Activated CD8-positive, alpha-beta memory T cell treated with anti-CD3 and anti-CD28 coated beads, Interleukin-2, amount 50 U/mL, for 48 hours (primary cell): Measurements from ENCODE around the gene AGO1.
"Not testable (repeated sequence)": the region's sequence is repeated elsewhere in the genome, so short reads cannot be mapped to it uniquely, and the experiment has no call there.

Source experiments
- DNase-seq: peaks from one replicate; pipeline ENCODE4 v3.0.0-alpha.2; 2020

Gene AGO1

GRCh38 chr1:35882945-35883634, at the start of gene AGO1:
Gene AGO1, plus strand, starts transcription at chr1:35883209. Its CDS starts 213 bp downstream, at chr1:35883422.
- peak; percentile 99 for DNase-seq

DNA sequence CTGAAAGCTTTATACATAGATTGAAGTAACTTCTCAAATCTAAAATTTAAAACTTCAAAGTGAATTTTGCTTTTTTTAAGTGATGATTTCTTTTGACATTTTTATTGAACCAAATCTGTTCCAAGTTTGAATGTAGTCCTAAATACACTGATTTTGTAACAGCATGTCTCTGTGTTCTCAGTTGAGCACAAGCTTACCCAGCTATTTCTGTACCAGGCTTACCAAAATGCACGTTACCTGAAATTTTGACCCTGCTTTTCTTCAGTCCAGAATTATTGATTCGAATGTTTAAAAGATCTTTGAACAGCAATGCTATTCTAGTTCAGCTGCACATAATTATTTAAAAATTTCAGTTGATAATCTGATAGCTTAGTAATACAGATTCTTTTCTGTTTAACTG, 49.6 kb upstream of the AGO1 start:
- DNase-seq = no peak

DNA sequence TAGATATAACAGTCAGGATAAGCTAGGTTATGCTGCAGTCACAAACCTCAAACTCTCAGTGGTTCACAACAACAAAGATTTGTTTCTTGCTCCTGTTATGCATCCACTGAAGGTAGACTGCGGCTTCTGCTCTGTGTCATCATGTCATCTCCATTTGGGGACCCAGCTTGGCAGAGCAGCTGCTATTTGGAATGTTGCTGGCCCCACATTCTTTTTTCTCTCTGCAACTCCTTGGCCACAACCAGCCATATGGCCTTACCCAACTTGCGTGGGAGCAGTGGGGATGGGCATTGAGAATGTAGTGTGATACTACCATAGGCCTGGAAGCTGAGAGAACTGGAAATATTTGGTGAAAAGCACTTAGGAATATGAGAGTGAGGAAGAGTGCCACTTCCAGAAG, 48.8 kb upstream of the AGO1 start:
- DNase-seq = no peak

DNA sequence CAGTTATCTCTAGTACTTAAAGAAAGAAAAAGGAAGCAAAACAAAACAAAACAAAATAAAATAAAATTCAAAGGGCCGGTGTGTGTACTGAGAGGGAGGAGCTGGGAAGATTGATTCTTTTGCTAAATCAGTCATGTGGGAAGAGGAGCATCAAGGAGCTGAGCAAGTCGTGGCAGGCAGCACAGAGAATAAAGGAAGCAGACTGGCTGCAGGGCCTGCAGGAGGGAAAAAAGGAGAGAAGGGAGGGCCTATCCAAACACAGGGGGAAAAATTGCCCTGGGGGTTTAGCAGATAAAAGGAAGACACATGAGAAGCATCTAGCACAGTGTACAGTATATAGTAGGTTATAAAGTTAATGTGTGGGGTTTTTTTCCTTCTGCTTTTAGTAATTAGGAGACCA, 47.6 kb upstream of the AGO1 start:
- DNase-seq = no peak

DNA sequence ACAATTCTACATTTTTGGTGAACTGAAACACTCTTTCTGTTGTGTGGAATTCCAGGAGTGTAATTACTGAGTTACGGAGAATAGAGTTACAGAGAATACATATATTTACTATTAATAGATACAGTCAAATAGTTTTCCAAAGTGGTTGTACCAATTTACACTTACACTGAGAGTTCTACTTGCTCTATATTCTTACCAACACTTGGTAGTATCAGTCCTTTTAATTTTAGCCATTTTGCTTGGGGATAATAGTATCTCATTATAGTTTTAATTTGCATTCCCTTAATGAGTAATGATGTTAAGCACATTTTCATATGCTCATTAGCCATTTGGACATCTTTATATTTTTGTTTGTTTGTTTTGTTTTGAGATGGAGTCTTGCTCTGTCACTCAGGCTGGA, 46.3 kb upstream of the AGO1 start:
- no peak for DNase-seq

- no peak for DNase-seq
Observed at GRCh38 chr1:35838693-35839245, 44.2 kb upstream of the AGO1 start.

GRCh38 chr1:35844826-35845225, 38.2 kb upstream of the AGO1 start:
- no peak for DNase-seq

- no peak for DNase-seq
Observed at GRCh38 chr1:35845766-35846165, 37.2 kb upstream of the AGO1 start.

DNA sequence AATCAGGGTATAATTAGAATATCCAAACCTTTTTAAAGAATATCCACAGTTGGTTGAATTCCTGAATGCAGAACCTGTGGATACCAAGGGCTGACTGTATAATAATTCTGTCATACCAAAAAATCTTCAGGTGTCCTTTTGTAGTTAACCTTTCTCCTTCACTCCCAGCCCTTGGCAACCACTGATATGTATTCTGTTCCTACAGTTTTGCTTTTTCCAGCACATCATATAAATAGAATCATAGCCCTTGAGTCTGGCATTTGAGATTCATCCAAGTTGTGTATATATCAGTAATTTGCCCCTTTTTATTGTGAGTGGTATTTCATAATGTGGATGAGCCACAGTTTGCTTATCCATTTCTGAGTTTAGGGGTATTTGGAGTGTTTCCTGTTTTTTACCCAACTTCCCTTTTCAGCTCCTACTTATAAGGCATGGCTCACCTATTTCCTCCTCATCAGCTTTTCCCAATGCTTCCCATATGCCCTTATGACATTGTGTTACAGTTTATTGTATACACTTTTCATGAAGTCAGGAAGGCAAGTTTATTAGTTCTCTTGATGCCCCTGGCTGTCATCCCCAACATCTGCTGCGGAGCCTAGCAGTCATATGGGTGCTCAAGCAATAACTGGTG, 35.0 kb upstream of the AGO1 start:
- no peak for DNase-seq

GRCh38 chr1:35850051-35850450, 33.0 kb upstream of the AGO1 start:
- DNase-seq = no peak

DNA sequence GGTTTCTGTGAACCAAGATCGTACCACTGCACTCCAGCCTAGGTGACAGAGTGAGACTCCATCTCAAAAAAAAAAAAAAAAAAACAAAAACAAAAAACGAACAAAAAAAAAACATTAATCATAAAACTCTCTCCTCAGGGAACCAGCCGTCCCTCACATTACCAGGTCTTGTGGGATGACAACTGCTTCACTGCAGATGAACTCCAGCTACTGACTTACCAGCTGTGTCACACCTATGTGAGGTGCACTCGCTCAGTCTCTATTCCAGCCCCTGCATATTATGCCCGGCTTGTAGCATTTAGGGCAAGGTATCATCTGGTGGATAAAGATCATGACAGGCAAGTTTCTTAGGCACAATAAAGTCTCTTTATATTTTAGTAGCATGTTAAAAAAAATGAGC, 32.3 kb upstream of the AGO1 start:
- no peak for DNase-seq

GRCh38 chr1:35851132-35851869, 31.7 kb upstream of the AGO1 start:
- DNase-seq = no peak

DNA sequence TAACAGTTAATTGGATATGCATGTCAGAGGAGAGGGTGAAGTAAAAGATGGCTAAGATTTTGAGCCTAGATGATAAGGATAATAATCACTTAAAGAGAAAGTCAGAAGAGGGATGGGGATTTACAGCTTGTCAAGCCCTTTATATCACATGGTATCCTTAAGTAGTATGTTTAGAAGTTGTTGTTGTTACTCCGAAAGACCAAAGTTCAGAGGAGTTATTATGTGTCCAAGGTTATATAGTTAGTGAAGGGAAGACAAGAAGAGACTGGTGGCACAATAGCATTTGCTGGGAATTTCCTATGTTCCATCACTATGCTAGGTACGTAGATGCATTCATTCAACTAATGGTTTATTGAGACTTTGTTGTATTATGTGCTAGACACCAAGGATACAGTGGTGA, 30.8 kb upstream of the AGO1 start:
- no peak for DNase-seq

DNA sequence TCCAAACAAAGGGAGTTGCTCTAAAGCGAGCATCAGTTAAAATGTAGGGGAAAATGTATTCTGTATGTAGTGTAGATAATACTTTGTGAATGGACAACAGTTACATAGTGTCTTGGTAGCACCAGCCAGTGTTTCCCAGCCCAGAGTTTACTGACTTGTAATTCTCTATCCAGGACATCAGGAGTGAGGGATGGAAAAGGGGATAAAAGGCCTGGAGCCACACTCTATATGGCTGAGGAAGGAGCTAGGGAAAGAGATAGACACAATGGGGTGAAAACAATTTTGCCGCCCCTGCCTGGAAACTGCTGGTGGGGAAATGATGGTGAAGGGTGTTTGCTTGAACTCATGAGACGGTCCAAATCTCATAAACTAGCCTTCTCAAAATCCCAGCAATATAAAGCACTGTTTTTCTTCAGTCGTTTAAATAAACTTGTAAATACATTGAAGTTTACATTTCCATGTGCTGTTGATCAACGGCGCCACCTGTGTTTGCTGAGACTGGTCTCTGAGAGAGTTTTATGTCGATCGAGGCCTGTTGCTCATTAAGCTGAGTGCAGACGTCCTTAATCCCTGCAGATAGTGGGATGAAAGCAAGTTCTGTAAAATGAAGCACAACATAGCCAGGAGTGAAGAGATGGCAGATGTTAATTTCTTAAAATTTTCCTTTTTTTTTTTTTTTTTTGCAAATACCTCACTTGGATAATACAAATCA, 27.9 kb upstream of the AGO1 start:
- no peak for DNase-seq

DNA sequence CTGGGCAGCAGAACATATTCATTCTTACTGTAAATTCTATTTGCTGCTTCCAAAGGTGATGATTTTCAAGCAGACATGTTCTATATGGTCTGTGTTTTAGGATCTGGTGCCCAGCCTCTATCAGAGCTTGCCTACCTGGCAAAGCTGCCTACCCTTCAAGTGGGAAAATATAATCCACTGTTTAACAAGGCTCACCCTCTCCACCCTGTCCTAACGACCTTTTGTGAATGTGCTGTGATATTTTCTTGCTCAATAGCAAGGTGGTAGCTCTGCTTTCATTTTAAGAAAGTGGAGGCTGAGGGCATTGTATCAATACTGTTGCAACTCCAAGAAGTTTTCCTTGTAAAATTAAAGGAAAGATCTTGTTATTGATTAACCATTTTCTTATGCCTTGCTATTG, 26.0 kb upstream of the AGO1 start:
- DNase-seq = no peak

- no peak for DNase-seq
Observed at GRCh38 chr1:35857830-35858229, 25.2 kb upstream of the AGO1 start.

GRCh38 chr1:35860696-35861095, 22.3 kb upstream of the AGO1 start:
- no peak for DNase-seq

GRCh38 chr1:35863136-35863535, 19.9 kb upstream of the AGO1 start:
- DNase-seq = no peak

DNA sequence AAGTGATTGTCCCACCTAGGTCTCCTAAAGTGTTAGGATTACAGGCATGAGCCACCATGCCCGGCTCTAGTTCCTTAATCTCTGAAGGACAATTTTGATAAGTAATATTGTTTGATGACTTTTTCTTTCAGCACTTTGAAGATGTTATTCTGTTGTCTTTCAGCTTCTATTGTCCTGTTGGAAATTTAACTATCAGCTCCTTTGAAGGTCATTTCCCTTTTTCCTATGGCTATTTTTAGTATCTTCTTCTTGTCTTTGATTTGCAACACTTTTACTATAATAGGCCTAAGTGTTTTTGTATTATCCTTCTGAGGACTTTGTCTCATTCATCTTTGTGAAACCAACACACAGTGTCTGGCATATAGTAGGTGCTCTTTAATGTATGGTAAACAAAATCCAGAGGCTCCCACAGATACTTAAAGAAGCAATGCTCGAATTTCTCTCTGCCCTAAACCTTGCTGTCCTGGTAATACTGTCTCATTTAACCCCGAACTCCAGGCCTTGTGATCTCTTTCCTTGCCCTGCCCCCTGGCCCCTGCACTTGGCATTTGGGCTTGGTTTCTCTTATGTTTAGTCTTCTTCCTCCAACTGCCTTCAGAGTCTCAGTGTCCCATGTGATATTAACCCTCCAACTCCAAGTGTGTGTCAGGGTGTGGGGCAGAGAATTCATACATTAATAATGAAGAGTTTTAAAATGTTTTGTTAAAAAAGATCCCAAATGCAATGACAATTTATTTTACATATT, 19.0 kb upstream of the AGO1 start:
- no peak for DNase-seq

- no peak for DNase-seq
Observed at GRCh38 chr1:35864813-35865212, 18.2 kb upstream of the AGO1 start.

- no peak for DNase-seq
Observed at GRCh38 chr1:35866991-35867390, 16.0 kb upstream of the AGO1 start.

GRCh38 chr1:35869245-35869950, 13.6 kb upstream of the AGO1 start:
- not testable (repeated sequence) for DNase-seq
